NCI-H2227 (cell line): ENCODE data around the gene FAM228A.
A peak's percentile ranks its signal among the peaks of the same experiment; 100 is the strongest.

ENCODE experiments used
- DNase-seq: peaks from one replicate; lab custom pipeline; 2025; ENCODE audit not compliant: unreplicated experiment; lab: John Stamatoyannopoulos, UW

The FAM228A gene

DNA sequence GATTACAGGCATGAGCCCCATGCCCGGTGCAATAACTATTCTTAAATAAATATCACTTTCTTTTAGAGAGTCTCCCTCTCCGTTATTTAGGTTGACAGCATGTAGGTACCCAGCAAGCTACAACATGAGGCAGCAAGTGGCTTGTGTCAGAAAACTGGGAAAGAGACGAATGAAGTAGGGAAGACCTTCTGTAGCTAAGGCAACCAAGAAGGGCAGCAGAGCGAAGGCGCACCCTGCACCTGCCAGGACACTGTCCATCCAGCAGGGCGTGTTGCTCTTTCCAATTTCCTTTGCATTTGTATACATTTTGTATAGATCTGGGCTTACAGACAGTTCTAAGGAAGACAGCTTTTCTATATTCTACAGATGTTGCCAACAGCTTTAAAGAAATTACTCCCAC is 48.1 kb downstream of the FAM228A start:
- no peak for DNase-seq

DNA sequence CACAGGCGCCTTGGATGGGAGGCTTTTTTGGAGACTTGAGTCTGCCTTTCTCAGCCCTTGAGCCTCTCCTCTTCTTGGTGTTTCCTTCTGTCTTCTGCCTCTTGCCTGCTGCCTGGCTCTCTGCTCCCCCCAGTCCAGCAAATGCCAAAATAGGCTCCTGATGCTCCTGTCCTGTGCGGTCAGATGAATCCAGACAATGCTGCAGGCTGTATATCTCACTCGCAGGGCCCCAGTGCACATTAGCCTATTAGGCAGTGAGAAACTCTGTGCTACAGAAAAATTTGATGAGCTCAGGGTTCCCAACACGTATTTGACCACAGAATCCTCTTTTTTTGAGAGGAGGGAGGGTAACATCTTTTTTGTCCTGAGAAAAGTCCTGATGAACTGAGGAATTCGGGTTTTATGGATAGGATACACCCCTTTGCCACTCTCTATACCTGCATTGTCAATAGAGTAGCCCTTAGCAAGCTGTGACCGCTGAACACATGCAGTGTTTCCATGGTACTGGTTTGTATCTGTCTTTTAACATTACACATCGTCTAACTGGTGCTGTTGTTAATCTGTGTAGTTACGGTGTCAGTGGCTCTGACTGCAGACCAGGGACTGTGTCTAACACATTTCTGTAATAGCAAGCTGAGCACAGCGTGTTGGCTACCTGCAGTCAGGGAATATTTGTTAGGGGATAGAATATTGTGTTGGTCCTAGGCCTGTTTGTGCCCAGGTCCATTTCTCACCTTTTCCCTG is 50.8 kb downstream of the FAM228A start:
- no peak for DNase-seq

DNA sequence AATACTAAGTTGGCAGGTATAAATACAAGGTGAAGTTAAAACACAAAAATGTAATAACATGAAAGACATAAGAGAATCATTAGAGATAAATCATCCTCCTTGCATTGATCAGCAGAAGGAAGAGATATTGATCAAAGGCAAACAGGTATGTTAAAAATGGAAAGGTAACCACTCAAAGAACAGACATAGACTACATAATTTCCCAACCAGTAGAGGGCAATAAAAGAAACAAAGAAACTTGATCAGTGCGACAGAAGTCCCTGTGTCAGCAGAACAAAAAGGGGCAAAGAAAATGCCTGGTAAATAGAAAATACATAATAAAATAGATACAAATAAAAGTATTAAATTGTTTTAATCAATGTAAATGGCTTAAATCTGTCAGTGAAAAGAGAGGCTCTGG is 53.6 kb downstream of the FAM228A start:
- DNase-seq: peak; percentile 14

DNA sequence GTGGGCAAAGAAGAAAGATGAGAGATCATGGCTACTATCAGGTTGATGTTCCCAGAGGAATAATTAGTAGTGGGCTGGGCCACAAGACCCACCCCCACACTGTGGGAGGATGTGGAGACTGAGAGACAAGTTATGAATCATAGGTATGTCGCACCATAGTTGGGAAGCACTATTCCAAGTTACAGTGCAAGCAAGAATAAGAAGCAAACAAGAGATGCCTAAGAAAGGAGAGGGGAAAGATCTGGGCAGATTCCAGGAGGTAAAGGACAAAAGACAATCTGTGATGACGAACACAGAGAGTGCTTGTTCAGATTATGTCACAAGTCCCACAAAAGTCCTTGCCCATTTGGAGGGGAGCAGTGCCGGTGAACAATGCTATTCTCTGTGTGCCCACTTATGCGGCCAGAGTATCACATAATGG is 56.6 kb downstream of the FAM228A start:
- no peak for DNase-seq

DNA sequence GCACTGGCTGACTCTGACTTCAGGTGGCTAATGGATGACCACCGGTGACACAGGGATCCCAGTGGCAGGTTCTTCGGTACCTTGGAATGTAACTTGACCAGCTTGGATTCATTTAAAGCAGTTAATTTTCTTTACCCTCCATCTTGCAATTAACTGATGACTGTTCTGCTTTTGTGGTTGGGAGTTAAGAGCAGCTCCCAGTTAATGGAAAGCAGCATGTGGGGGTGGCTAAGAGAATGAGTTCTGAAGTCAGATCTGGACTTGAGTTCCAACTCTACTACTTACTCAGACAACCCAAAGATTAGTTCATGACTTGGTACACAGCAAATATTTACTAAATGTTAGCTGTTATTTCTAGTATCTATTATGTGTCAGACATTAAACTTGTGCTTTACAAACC is 58.5 kb downstream of the FAM228A start:
- no peak for DNase-seq

DNA sequence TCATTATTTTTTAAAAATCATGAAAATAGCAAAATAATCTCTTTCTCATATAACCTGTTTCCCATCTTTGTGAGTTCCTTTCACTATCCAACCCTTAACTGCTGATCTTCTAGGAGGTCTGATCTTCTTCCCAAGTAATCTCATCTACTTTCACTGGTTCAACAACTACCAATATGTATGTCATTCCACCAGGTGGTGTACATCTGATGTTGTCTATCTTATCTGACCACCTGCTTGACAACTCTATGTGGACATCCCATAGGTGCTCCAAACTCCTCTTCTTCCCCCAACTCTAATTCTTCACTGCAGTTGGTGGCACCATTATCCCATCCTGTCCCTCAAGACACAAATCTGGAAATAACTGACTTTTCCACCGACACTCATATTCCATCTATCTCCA is 62.5 kb downstream of the FAM228A start:
- DNase-seq: no peak

DNA sequence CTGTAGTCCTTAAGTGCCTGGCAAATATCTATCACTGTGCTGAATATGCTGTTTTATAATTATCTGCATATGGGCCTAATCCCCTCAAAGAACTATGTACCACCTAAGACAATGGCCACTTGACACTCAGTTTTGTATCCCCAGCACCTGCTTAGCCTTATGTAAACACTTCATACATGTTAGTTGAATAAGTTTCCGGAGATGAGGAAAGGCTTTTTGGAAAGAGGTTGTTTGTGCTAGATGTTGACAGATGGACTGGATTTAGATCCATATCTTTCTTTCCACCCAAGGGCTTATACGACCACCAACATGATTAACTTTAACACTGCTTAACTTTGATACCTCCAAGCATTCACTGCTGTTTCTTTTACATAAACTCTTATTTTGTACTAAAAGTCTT is 63.3 kb downstream of the FAM228A start:
- no peak for DNase-seq

DNA sequence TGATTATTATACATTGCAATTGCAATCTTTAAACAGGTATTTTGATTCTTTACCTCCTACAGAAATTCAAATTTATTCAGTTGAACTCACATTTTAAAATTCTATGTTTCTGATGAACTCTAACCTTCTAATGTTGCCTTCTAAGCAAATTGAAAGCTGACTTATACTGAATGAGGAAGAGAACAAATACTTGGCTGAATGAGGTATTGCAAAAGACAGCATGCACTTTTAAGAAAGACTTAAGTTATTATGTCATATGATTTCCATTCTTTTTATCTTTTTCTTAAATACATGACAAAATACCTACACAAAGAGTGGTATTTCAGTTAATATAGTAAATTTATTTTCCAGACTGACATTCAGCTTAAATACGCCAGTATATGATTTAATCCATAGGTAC is 64.7 kb downstream of the FAM228A start:
- DNase-seq: no peak
